ENCODE results near the gene FREM2.

FREM2 gene

GRCh38 chr13:38856065-38856464 lies 169.2 kb downstream of the FREM2 start:
- Mint-ChIP-seq H3K4me1 (no peaks in the 10 kb centered on the region), H3K4me3 (no peak overlapping the region), H3K27me3 (peaks cover 3% of the 10 kb centered on the region), H3K36me3 (ENCODE audit: low read depth) (no peaks in the 10 kb centered on the region), H3K27ac (no peak overlapping the region), H3K9me3 (no peaks in the 10 kb centered on the region)
- no peak for DNase-seq
- no peak for ATAC-seq

GRCh38 chr13:38862443-38862842 lies 175.6 kb downstream of the FREM2 start:
- H3K4me1 Mint-ChIP-seq = no peaks in the 10 kb centered on the region
- no peak for DNase-seq
- no peak overlapping the region for H3K27ac Mint-ChIP-seq
- H3K36me3 Mint-ChIP-seq (ENCODE audit: low read depth) = no peaks in the 10 kb centered on the region
- H3K9me3 Mint-ChIP-seq = no peaks in the 10 kb centered on the region
- H3K27me3 Mint-ChIP-seq = peaks cover 2% of the 10 kb centered on the region
- H3K4me3 Mint-ChIP-seq = no peak overlapping the region
- ATAC-seq = no peak

GRCh38 chr13:38863536-38863935 lies 176.7 kb downstream of the FREM2 start:
- H3K4me3 Mint-ChIP-seq = no peak overlapping the region
- H3K36me3 Mint-ChIP-seq (ENCODE audit: low read depth) = no peaks in the 10 kb centered on the region
- no peak for ATAC-seq
- no peak overlapping the region for H3K27ac Mint-ChIP-seq
- no peaks in the 10 kb centered on the region for H3K9me3 Mint-ChIP-seq
- no peak for DNase-seq
- H3K4me1 Mint-ChIP-seq = no peaks in the 10 kb centered on the region
- H3K27me3 Mint-ChIP-seq = peaks cover 2% of the 10 kb centered on the region

- Mint-ChIP-seq H3K27ac (no peak overlapping the region), H3K36me3 (ENCODE audit: low read depth) (no peaks in the 10 kb centered on the region), H3K4me3 (no peak overlapping the region), H3K4me1 (no peaks in the 10 kb centered on the region), H3K9me3 (no peaks in the 10 kb centered on the region), H3K27me3 (peaks cover 6% of the 10 kb centered on the region)
- DNase-seq (no peak), ATAC-seq (no peak)
Measured at GRCh38 chr13:38866649-38867048, 179.8 kb downstream of the FREM2 start.

GRCh38 chr13:38868399-38868798 lies 181.5 kb downstream of the FREM2 start:
- Mint-ChIP-seq H3K27me3 (peaks cover 9% of the 10 kb centered on the region), H3K4me3 (no peak overlapping the region), H3K27ac (no peak overlapping the region), H3K4me1 (no peaks in the 10 kb centered on the region), H3K9me3 (no peaks in the 10 kb centered on the region), H3K36me3 (ENCODE audit: low read depth) (no peaks in the 10 kb centered on the region)
- DNase-seq = no peak
- no peak for ATAC-seq

- H3K4me1 Mint-ChIP-seq = no peaks in the 10 kb centered on the region
- ATAC-seq = no peak
- no peak for DNase-seq
- no peak overlapping the region for H3K4me3 Mint-ChIP-seq
- no peaks in the 10 kb centered on the region for H3K9me3 Mint-ChIP-seq
- no peak overlapping the region for H3K27ac Mint-ChIP-seq
- H3K27me3 Mint-ChIP-seq = peaks cover 9% of the 10 kb centered on the region
- H3K36me3 Mint-ChIP-seq (ENCODE audit: low read depth) = no peaks in the 10 kb centered on the region
Measured at GRCh38 chr13:38868870-38869269, 182.0 kb downstream of the FREM2 start.

GRCh38 chr13:38871275-38871674 lies 184.4 kb downstream of the FREM2 start:
- no peaks in the 10 kb centered on the region for H3K36me3 Mint-ChIP-seq (ENCODE audit: low read depth)
- H3K9me3 Mint-ChIP-seq = no peaks in the 10 kb centered on the region
- no peak for ATAC-seq
- peaks cover 11% of the 10 kb centered on the region for H3K27me3 Mint-ChIP-seq
- DNase-seq = no peak
- no peak overlapping the region for H3K4me3 Mint-ChIP-seq
- H3K27ac Mint-ChIP-seq = no peak overlapping the region
- no peaks in the 10 kb centered on the region for H3K4me1 Mint-ChIP-seq

GRCh38 chr13:38872693-38873092 lies 185.8 kb downstream of the FREM2 start:
- no peaks in the 10 kb centered on the region for H3K9me3 Mint-ChIP-seq
- no peak overlapping the region for H3K4me3 Mint-ChIP-seq
- peak; percentile 54 for ATAC-seq
- H3K4me1 Mint-ChIP-seq = no peaks in the 10 kb centered on the region
- H3K27me3 Mint-ChIP-seq = peaks cover 11% of the 10 kb centered on the region
- no peaks in the 10 kb centered on the region for H3K36me3 Mint-ChIP-seq (ENCODE audit: low read depth)
- no peak overlapping the region for H3K27ac Mint-ChIP-seq
- peak; percentile 51 for DNase-seq

- Mint-ChIP-seq H3K4me1 (no peaks in the 10 kb centered on the region), H3K36me3 (ENCODE audit: low read depth) (no peaks in the 10 kb centered on the region), H3K4me3 (no peak overlapping the region), H3K27me3 (peaks cover 6% of the 10 kb centered on the region), H3K9me3 (no peaks in the 10 kb centered on the region), H3K27ac (no peak overlapping the region)
- ATAC-seq = no peak
- no peak for DNase-seq
Measured at GRCh38 chr13:38875186-38875875, 188.5 kb downstream of the FREM2 start.

- DNase-seq (no peak), ATAC-seq (no peak)
- no peaks in the 10 kb centered on the region for H3K9me3 Mint-ChIP-seq
- H3K27me3 Mint-ChIP-seq = peaks cover 2% of the 10 kb centered on the region
- no peaks in the 10 kb centered on the region for H3K4me1 Mint-ChIP-seq
- H3K27ac Mint-ChIP-seq = no peak overlapping the region
- no peaks in the 10 kb centered on the region for H3K36me3 Mint-ChIP-seq (ENCODE audit: low read depth)
- H3K4me3 Mint-ChIP-seq = no peak overlapping the region
Measured at GRCh38 chr13:38879278-38879677, 192.4 kb downstream of the FREM2 start.

- DNase-seq (no peak), ATAC-seq (no peak)
- Mint-ChIP-seq H3K36me3 (ENCODE audit: low read depth) (no peaks in the 10 kb centered on the region), H3K27ac (no peak overlapping the region), H3K4me3 (no peak overlapping the region), H3K4me1 (no peaks in the 10 kb centered on the region), H3K9me3 (no peaks in the 10 kb centered on the region), H3K27me3 (peaks cover 2% of the 10 kb centered on the region)
Measured at GRCh38 chr13:38879786-38880185, 192.9 kb downstream of the FREM2 start.

DNA sequence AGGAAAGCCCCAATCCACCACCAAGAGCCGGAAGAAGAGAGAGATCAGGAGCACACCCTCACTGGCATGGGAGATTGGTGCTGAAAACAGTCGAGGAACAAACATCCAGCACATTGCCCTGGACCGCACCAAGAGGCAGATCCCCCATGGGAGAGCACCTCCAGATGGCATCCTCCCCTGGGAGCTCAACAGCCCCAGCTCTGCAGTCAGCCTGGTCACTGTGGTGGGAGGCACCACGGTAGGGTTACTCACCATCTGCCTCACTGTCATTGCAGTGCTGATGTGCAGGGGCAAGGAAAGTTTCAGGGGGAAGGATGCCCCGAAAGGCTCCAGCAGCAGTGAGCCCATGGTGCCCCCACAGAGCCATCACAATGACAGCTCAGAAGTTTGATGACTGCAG lies 193.5 kb downstream of the FREM2 start:
- Mint-ChIP-seq H3K27ac (no peak overlapping the region), H3K4me1 (no peaks in the 10 kb centered on the region)

GRCh38 chr13:38883783-38884182 lies 196.9 kb downstream of the FREM2 start:
- Mint-ChIP-seq H3K36me3 (ENCODE audit: low read depth) (no peaks in the 10 kb centered on the region), H3K9me3 (no peaks in the 10 kb centered on the region), H3K4me1 (no peaks in the 10 kb centered on the region), H3K4me3 (no peak overlapping the region), H3K27ac (no peak overlapping the region), H3K27me3 (peaks cover 15% of the 10 kb centered on the region)
- DNase-seq (no peak), ATAC-seq (no peak)

More for the DNA sequence above, 193.5 kb downstream of the FREM2 start:
- no peak for DNase-seq
- no peaks in the 10 kb centered on the region for H3K36me3 Mint-ChIP-seq (ENCODE audit: low read depth)
- no peaks in the 10 kb centered on the region for H3K9me3 Mint-ChIP-seq
- H3K4me3 Mint-ChIP-seq = no peak overlapping the region
- H3K27me3 Mint-ChIP-seq = peaks cover 4% of the 10 kb centered on the region
- ATAC-seq = no peak

DNA sequence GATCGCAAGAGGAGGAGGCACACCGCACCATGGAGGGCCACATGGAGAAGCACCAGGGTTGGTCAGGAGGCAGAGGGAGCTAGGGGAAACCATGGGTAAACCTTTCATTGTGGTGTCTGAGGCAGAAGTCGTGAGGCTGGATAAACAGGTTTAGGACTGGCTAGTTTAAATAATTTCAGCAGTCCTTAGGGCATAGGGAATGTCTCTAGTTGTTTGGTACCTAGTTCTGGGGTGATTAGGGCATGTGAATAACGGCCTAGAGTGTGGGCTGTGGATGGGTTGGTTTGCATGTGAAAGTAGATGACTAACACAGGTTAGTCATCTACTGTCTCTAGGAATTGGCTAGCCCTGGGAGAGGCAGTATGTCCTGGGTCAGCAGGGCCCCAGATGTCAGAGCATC lies 201.4 kb downstream of the FREM2 start:
- DNase-seq = no peak
- no peaks in the 10 kb centered on the region for H3K4me1 Mint-ChIP-seq
- peak; percentile 69 for ATAC-seq
- H3K36me3 Mint-ChIP-seq (ENCODE audit: low read depth) = no peaks in the 10 kb centered on the region
- H3K4me3 Mint-ChIP-seq = no peak overlapping the region
- peaks cover 23% of the 10 kb centered on the region for H3K27me3 Mint-ChIP-seq
- no peak overlapping the region for H3K27ac Mint-ChIP-seq
- H3K9me3 Mint-ChIP-seq = no peaks in the 10 kb centered on the region

DNA sequence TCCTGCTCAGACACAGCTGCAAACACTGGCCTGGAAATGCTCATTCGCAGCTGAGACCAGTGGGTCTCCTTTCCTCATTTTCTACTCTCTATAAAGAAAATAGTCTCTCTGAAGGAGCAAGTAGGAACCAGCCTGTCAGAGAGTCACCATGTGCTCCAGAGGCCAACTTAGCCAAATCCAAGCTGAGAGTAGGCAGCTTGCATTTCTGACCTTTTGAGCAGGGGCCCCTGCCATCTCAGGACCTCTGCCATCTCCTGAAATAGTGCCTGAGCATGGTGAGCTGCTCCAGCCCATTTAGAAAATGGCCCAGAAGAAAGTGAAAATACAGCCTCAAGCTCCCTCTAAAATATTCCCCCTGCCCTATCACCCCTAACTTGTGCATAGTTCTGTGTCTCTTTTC lies 208.2 kb downstream of the FREM2 start:
- Mint-ChIP-seq H3K4me3 (no peak overlapping the region), H3K27ac (no peak overlapping the region), H3K27me3 (peaks cover 6% of the 10 kb centered on the region), H3K4me1 (no peaks in the 10 kb centered on the region), H3K9me3 (no peaks in the 10 kb centered on the region), H3K36me3 (ENCODE audit: low read depth) (no peaks in the 10 kb centered on the region)
- no peak for DNase-seq
- no peak for ATAC-seq

GRCh38 chr13:38897521-38897920 lies 210.6 kb downstream of the FREM2 start:
- no peak overlapping the region for H3K4me3 Mint-ChIP-seq
- ATAC-seq (no peak), DNase-seq (no peak)
- H3K4me1 Mint-ChIP-seq = no peaks in the 10 kb centered on the region
- no peaks in the 10 kb centered on the region for H3K36me3 Mint-ChIP-seq (ENCODE audit: low read depth)
- H3K27ac Mint-ChIP-seq = no peak overlapping the region
- H3K27me3 Mint-ChIP-seq = no peaks in the 10 kb centered on the region
- H3K9me3 Mint-ChIP-seq = no peaks in the 10 kb centered on the region

Data from activated naive CD8-positive, alpha-beta T cell treated with anti-CD3 and anti-CD28 coated beads, Interleukin-2, amount 50 U/mL, for 24 hours (primary cell).